Neural cell (in vitro differentiated cells): ENCODE data around the gene CCR3. TPM values are rescaled to one million over a fixed set of nuclear protein-coding genes. Genes with fewer than 3 reads are reported as not detected.

Experiments
- H2AFZ ChIP-seq: fragments of 200-600, 300-800 bp; sonication (generic), shearing (Covaris generic); 2 replicates; pipeline ENCODE4 v1.6.0; 2014; ENCODE audit warnings: low read depth, mild to moderate bottlenecking, antibody characterized with exemption, low read length, moderate library complexity
- H3F3A ChIP-seq: fragments of 200-600 bp; shearing (Covaris generic); 2 replicates; pipeline ENCODE4 v1.6.1; 2016; ENCODE audit warnings: mild to moderate bottlenecking, moderate library complexity, mixed read lengths, antibody characterized with exemption, low read length; ENCODE audit not compliant: insufficient read depth, poor library complexity, severe bottlenecking
- H3K27ac ChIP-seq: fragments of 200-600, 300-800 bp; sonication (generic), shearing (Covaris generic); 2 replicates; pipeline ENCODE4 v1.5.1; 2014; ENCODE audit warnings: mild to moderate bottlenecking, low read length, moderate library complexity
- H3K27me3 ChIP-seq: fragments of 300-800, 200-600 bp; sonication (generic), shearing (Covaris generic); 2 replicates; pipeline ENCODE4 v1.6.0; 2014; ENCODE audit warnings: mild to moderate bottlenecking, low read depth, low read length, moderate library complexity; ENCODE audit not compliant: insufficient read depth
- H3K36me3 ChIP-seq: fragments of 300-800, 200-600 bp; sonication (generic), shearing (Covaris generic); 2 replicates; pipeline ENCODE4 v1.5.1; 2014; ENCODE audit warnings: mild to moderate bottlenecking, antibody characterized with exemption, low read length, moderate library complexity; ENCODE audit not compliant: insufficient read depth
- H3K4me2 ChIP-seq: fragments of 300-800, 200-600 bp; sonication (generic), shearing (Covaris generic); 2 replicates; pipeline ENCODE4 v1.6.0; 2014; ENCODE audit warnings: mild to moderate bottlenecking, low read length
- H3K4me3 ChIP-seq: fragments of 300-800, 200-600 bp; sonication (generic), shearing (Covaris generic); 2 replicates; pipeline ENCODE4 v1.5.1; 2014; ENCODE audit warnings: mild to moderate bottlenecking, low read length, moderate library complexity
- H3K79me2 ChIP-seq: fragments of 200-600 bp; shearing (Covaris generic); replicated peaks from 2 replicates; pipeline ENCODE4 v1.6.0; 2014; ENCODE audit warnings: mild to moderate bottlenecking, low read length, moderate library complexity; ENCODE audit not compliant: insufficient read depth
- H3K9ac ChIP-seq: fragments of 300-800, 200-600 bp; sonication (generic), shearing (Covaris generic); 2 replicates; pipeline ENCODE4 v1.6.1; 2016; ENCODE audit warnings: mild to moderate bottlenecking, low read length, mixed read lengths
- H3K9me2 ChIP-seq: fragments of 200-600 bp; shearing (Covaris generic); 2 replicates; pipeline ENCODE4 v1.6.1; 2016; ENCODE audit warnings: mild to moderate bottlenecking, low read length, mixed read lengths; ENCODE audit not compliant: insufficient read depth
- H3K9me3 ChIP-seq: fragments of 200-600, 300-800 bp; sonication (generic), shearing (Covaris generic); 2 replicates; pipeline ENCODE4 v1.6.1; 2016; ENCODE audit warnings: mild to moderate bottlenecking, mixed run types, low read length, moderate library complexity, mixed read lengths
- H4K20me1 ChIP-seq: fragments of 200-600 bp; shearing (Covaris generic); 2 replicates; pipeline ENCODE4 v1.6.1; 2016; ENCODE audit warnings: mild to moderate bottlenecking, mixed run types; ENCODE audit not compliant: insufficient read depth
- EP300 ChIP-seq: fragments of 450-650 bp; conservative IDR thresholded peaks from 2 replicates; pipeline ENCODE4 v1.6.1; 2014; ENCODE audit warnings: antibody characterized with exemption, mild to moderate bottlenecking, moderate library complexity; ENCODE audit not compliant: poor library complexity, severe bottlenecking
- EZH2 ChIP-seq: fragments of 200-600, 300-800 bp; shearing (Covaris generic), sonication (generic); IDR thresholded peaks from 2 replicates; pipeline ENCODE4 v1.6.1; 2014; ENCODE audit warnings: antibody characterized with exemption, low read length, borderline replicate concordance, mild to moderate bottlenecking; ENCODE audit not compliant: insufficient read depth, poor library complexity, severe bottlenecking
- MXI1 ChIP-seq: fragments of 450-650 bp; conservative IDR thresholded peaks from 2 replicates; pipeline ENCODE4 v1.6.1; 2014; ENCODE audit warnings: antibody characterized with exemption, mild to moderate bottlenecking; ENCODE audit not compliant: poor library complexity, severe bottlenecking
- POLR2AphosphoS5 ChIP-seq: IDR thresholded peaks from 2 replicates; pipeline ENCODE4 v1.6.1; 2012
- RAD21 ChIP-seq: fragments of 450-650 bp; conservative IDR thresholded peaks from 2 replicates; pipeline ENCODE4 v1.6.1; 2014; ENCODE audit warnings: antibody characterized with exemption, mild to moderate bottlenecking, moderate library complexity
- SMC3 ChIP-seq: fragments of 450-650 bp; conservative IDR thresholded peaks from 2 replicates; pipeline ENCODE4 v1.6.1; 2014; ENCODE audit warnings: antibody characterized with exemption, mild to moderate bottlenecking, moderate library complexity; ENCODE audit not compliant: poor library complexity
- TAF1 ChIP-seq: IDR thresholded peaks from 2 replicates; pipeline ENCODE4 v1.6.1; 2012; ENCODE audit warnings: low read depth
- polyA plus RNA-seq: library from polyadenylated mRNA; depleted of rRNA; stranded (reverse); fragments of >200 nt; gene quantifications from 2 replicates; pipeline ENCODE4 v1.2.3, GENCODE V29; 2014
- TF ChIP-seq, protein P1 (sequence below): IDR thresholded peaks from 2 replicates; pipeline ENCODE4 v1.6.1; 2012; ENCODE audit warnings: borderline replicate concordance
- TF ChIP-seq, protein P2 (sequence below): fragments of 450-650 bp; IDR thresholded peaks from 2 replicates; pipeline ENCODE4 v1.5.1; 2014; ENCODE audit warnings: antibody characterized with exemption, mild to moderate bottlenecking, moderate library complexity; ENCODE audit not compliant: poor library complexity, severe bottlenecking

Gene CCR3
- polyA plus RNA-seq, 1 donor from 2014 or later: not detected

DNA sequence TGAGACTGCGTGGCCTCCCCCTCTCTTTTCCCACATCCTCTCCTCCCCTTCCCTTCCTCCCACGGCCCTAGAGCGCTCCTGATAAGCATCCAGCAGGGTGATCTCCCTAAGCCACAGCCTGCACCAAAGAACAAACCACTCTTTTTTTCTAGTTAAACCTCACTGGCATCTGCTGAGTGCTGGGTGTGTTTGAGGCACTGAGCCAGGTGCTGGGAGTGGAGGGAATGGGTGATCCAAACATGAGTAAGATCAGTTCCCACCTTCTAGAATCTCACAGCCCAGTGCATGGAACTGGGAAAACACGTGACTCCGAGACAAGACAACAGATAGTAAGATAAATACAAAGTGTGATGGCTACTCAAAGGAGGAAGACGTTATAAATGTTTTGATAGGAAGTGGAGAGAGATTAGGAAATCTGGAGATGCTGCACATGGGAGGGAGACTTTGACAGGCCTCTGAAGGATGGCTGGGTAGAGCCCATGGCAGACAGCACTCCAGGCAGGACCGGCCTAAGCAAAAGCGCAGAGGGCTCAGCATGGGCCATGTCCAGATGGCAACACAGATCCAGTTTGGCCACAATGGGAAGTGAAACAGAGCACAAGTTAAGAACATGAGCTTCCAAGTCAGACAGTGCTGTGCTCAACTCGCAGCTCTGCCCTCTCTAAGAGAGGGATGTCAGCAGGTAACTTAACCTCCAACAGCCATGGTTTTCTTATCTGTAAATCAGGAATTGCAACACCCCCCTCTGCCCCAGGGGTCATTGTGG is 55.6 kb downstream of the CCR3 start:
- no peaks in the 10 kb centered on the region for H3K36me3 ChIP-seq
- no peak overlapping the region for H2AFZ ChIP-seq
- no peaks in the 10 kb centered on the region for H3K79me2 ChIP-seq
- H3K9ac ChIP-seq: no peak overlapping the region
- no peak overlapping the region for H3K4me2 ChIP-seq
- no peaks in the 10 kb centered on the region for H3F3A ChIP-seq
- H3K9me2 ChIP-seq: no peaks in the 10 kb centered on the region
- H3K27me3 ChIP-seq: no peaks in the 10 kb centered on the region
- TF ChIP-seq SMC3 (no peak), MXI1 (no peak)
- TF ChIP-seq, protein P1, sequence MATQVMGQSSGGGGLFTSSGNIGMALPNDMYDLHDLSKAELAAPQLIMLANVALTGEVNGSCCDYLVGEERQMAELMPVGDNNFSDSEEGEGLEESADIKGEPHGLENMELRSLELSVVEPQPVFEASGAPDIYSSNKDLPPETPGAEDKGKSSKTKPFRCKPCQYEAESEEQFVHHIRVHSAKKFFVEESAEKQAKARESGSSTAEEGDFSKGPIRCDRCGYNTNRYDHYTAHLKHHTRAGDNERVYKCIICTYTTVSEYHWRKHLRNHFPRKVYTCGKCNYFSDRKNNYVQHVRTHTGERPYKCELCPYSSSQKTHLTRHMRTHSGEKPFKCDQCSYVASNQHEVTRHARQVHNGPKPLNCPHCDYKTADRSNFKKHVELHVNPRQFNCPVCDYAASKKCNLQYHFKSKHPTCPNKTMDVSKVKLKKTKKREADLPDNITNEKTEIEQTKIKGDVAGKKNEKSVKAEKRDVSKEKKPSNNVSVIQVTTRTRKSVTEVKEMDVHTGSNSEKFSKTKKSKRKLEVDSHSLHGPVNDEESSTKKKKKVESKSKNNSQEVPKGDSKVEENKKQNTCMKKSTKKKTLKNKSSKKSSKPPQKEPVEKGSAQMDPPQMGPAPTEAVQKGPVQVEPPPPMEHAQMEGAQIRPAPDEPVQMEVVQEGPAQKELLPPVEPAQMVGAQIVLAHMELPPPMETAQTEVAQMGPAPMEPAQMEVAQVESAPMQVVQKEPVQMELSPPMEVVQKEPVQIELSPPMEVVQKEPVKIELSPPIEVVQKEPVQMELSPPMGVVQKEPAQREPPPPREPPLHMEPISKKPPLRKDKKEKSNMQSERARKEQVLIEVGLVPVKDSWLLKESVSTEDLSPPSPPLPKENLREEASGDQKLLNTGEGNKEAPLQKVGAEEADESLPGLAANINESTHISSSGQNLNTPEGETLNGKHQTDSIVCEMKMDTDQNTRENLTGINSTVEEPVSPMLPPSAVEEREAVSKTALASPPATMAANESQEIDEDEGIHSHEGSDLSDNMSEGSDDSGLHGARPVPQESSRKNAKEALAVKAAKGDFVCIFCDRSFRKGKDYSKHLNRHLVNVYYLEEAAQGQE: no peak
- no peak overlapping the region for H3K4me3 ChIP-seq
- no peaks in the 10 kb centered on the region for H4K20me1 ChIP-seq
- no peak overlapping the region for H3K27ac ChIP-seq
- no peaks in the 10 kb centered on the region for H3K9me3 ChIP-seq

DNA sequence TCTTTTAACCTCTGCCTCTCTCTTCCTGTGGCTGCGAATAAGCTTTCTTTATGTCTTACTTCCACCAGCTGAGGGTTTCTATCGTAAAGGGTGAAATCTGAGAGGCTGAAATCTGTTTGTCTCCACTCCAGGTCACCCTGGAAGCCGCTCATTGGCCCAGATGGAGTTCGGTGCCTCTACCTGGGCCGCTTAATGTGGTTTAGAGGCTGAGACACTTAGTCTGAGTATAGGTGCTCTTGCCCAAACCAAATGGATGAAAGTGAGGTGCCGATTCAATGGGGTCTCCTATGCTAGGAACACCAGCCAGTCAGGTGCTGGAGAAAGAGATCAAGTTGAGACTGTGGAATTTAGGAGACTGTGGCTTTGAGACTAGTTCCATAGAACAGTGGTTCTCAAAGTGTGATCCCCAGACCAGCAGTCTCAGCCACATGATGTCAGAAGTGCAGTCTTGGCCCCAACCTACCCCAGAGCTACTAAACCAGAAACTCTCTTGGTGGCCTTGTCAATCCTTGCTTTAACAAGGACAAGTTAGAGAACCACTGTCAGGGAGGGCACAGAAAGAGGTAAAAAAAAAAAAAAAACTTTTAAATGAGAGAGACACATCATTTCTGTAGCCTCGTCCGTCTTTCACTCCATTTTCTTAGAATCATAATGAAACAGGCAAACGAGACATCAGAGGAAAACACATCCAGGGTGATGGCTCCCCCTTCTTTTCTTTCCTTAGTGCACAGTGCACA is 56.8 kb downstream of the CCR3 start:
- no peaks in the 10 kb centered on the region for H3F3A ChIP-seq
- H4K20me1 ChIP-seq: no peaks in the 10 kb centered on the region
- TF ChIP-seq EP300 (no peak), MXI1 (no peak), EZH2 (no peak), RAD21 (no peak), POLR2AphosphoS5 (no peak), SMC3 (no peak), TAF1 (no peak)
- TF ChIP-seq, protein P1: no peak
- TF ChIP-seq, protein P2, sequence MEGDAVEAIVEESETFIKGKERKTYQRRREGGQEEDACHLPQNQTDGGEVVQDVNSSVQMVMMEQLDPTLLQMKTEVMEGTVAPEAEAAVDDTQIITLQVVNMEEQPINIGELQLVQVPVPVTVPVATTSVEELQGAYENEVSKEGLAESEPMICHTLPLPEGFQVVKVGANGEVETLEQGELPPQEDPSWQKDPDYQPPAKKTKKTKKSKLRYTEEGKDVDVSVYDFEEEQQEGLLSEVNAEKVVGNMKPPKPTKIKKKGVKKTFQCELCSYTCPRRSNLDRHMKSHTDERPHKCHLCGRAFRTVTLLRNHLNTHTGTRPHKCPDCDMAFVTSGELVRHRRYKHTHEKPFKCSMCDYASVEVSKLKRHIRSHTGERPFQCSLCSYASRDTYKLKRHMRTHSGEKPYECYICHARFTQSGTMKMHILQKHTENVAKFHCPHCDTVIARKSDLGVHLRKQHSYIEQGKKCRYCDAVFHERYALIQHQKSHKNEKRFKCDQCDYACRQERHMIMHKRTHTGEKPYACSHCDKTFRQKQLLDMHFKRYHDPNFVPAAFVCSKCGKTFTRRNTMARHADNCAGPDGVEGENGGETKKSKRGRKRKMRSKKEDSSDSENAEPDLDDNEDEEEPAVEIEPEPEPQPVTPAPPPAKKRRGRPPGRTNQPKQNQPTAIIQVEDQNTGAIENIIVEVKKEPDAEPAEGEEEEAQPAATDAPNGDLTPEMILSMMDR: no peak
- no peak overlapping the region for H3K27ac ChIP-seq
- H3K36me3 ChIP-seq: no peaks in the 10 kb centered on the region
- no peaks in the 10 kb centered on the region for H3K9me2 ChIP-seq
- no peak overlapping the region for H3K4me2 ChIP-seq
- no peak overlapping the region for H2AFZ ChIP-seq
- H3K27me3 ChIP-seq: no peaks in the 10 kb centered on the region
- H3K9me3 ChIP-seq: no peaks in the 10 kb centered on the region
- no peak overlapping the region for H3K4me3 ChIP-seq
- no peak overlapping the region for H3K9ac ChIP-seq
- H3K79me2 ChIP-seq: no peaks in the 10 kb centered on the region
